ENCODE results near the gene C3AR1.
A peak's percentile ranks its signal among the peaks of the same experiment; 100 is the strongest.
"Not testable (repeated sequence)": the region's sequence is repeated elsewhere in the genome, so short reads cannot be mapped to it uniquely, and the experiment has no call there.

C3AR1 gene

GRCh38 chr12:8078398-8078797 is 12.2 kb upstream of the C3AR1 start:
- in situ Hi-C loops (cut with MboI; ENCODE audit: low sequenced_read_pairs, unreplicated experiment), result no loop called here
- peak; percentile 29 for TF ChIP-seq CTCF (IDR thresholded peaks at IDR 0.05; ENCODE audit: borderline replicate concordance, control extremely low read depth, extremely low read depth, insufficient read depth, missing control alignments)
- peak; percentile 42 for DNase-seq (ENCODE audit: low spot score)

- DNase-seq (ENCODE audit: low spot score), result no peak
- no peak for TF ChIP-seq CTCF (IDR thresholded peaks at IDR 0.05; ENCODE audit: borderline replicate concordance, control extremely low read depth, extremely low read depth, insufficient read depth, missing control alignments)
- in situ Hi-C loops (cut with MboI; ENCODE audit: low sequenced_read_pairs, unreplicated experiment), result no loop called here
These were observed 11.0 kb upstream of the C3AR1 start for GRCh38 chr12:8077207-8077606.

GRCh38 chr12:8076366-8076765 is 10.2 kb upstream of the C3AR1 start:
- no peak for TF ChIP-seq CTCF (IDR thresholded peaks at IDR 0.05; ENCODE audit: borderline replicate concordance, control extremely low read depth, extremely low read depth, insufficient read depth, missing control alignments)
- no peak for DNase-seq (ENCODE audit: low spot score)
- in situ Hi-C loops (cut with MboI; ENCODE audit: low sequenced_read_pairs, unreplicated experiment), result no loop called here

- in situ Hi-C loops (cut with MboI; ENCODE audit: low sequenced_read_pairs, unreplicated experiment), result no loop called here
- TF ChIP-seq CTCF (IDR thresholded peaks at IDR 0.05; ENCODE audit: borderline replicate concordance, control extremely low read depth, extremely low read depth, insufficient read depth, missing control alignments), result no peak
- DNase-seq (ENCODE audit: low spot score), result no peak
These were observed 9.8 kb upstream of the C3AR1 start for GRCh38 chr12:8075935-8076334.

- in situ Hi-C loops (cut with MboI; ENCODE audit: low sequenced_read_pairs, unreplicated experiment), result not testable (repeated sequence)
These were observed 5.7 kb upstream of the C3AR1 start for GRCh38 chr12:8071820-8072219.

GRCh38 chr12:8069582-8069981 is 3.4 kb upstream of the C3AR1 start:
- in situ Hi-C loops (cut with MboI; ENCODE audit: low sequenced_read_pairs, unreplicated experiment), result no loop called here
- DNase-seq (ENCODE audit: low spot score), result no peak
- no peak for TF ChIP-seq CTCF (IDR thresholded peaks at IDR 0.05; ENCODE audit: borderline replicate concordance, control extremely low read depth, extremely low read depth, insufficient read depth, missing control alignments)

More at GRCh38 chr12:8071820-8072219, 5.7 kb upstream of the C3AR1 start:
- not testable (repeated sequence) for DNase-seq (ENCODE audit: low spot score)

GRCh38 chr12:8064131-8064530 is 2.0 kb downstream of the C3AR1 start:
- no peak for TF ChIP-seq CTCF (IDR thresholded peaks at IDR 0.05; ENCODE audit: borderline replicate concordance, control extremely low read depth, extremely low read depth, insufficient read depth, missing control alignments)
- in situ Hi-C loops (cut with MboI; ENCODE audit: low sequenced_read_pairs, unreplicated experiment), result no loop called here

More at GRCh38 chr12:8064131-8064530, 2.0 kb downstream of the C3AR1 start:
- no peak for DNase-seq (ENCODE audit: low spot score)
